HG03342 (cell line): ENCODE data around the gene APC2.
"Not testable (repeated sequence)": the region's sequence is repeated elsewhere in the genome, so short reads cannot be mapped to it uniquely, and the experiment has no call there.

ENCODE experiments used
- ATAC-seq: cut with Tn5 transposase; IDR thresholded peaks from one replicate; pipeline ENCODE4 v1.9.1; 2021; ENCODE audit warnings: mild to moderate bottlenecking, moderate library complexity; ENCODE audit not compliant: unreplicated experiment

APC2 gene

DNA sequence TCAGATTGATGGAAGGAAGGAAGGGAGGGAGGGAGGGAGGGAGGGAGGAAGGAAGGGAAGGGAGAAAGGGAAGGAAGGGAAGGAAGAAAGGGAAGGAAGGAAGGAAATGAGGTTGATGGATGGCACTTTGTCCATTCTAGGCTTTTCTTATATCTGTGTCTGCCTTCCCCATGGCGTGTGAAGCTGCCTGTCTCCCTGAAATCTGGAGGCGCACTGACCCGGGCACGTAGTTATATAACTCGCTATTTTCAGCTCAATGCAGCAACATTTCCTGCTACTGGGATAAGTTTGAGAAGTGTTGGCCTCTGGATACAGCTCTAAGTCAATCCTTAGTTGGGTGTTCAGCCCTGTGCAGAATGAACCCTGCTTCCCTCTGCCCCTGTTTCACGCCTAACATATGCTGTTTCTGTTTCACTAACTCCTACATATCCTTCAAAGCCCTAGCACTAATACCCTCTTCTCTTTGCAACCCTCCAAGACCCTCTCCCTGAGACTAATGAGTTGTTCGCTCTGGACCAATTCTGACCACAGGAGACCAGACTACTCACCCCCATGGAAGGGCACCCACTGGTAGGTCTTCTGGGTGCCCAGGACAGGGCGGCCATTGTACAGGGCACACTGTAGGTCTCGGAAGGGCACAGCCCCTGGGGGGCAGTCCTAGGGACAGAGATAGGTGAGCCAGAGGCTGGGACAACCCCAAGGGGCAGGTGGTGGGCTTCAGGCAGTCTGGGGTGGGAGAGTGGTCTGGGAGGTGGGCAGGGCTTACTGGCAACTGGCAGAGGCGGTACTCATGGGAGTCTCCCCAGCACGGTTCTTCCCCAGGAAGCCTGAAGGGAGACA is 59.9 kb downstream of the APC2 start:
- ATAC-seq = no peak

DNA sequence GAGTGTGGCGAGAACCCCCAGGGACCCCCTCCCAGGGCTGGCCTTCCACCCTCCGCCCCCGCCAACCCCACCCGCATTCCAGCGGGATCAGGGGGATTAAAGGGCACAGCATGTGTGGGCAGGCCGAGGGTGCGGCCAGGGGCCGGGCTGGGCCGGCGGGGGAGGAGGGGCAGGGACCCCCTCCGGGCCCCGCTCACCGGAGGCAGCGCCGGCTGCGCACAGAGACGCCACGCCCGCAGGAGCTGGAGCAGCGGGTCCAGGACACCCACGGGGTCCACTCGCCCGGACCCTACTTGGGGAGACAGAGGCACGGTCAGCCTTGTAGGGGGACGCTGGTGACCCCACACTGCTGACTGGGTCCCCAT is 60.5 kb downstream of the APC2 start:
- ATAC-seq = no peak

DNA sequence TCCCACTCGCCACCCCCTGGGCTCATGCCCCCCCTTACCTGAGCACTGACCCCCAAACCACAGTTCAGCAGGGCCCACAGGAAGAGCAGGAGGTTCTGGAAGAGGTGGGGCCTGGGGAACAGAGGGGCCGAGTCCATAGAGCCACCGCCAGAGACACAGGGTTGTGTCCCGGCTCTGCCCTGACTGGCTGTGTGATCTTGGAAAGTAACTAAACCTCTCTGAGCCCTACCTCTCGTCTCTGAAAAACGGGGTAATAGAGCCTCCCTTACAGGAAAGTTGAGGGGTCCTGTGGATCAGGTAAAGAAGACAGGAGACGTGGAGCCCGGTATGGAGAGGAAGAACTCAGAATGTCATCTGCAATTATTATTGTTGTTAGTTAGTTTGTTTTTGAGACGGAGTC is 60.9 kb downstream of the APC2 start:
- ATAC-seq = no peak

DNA sequence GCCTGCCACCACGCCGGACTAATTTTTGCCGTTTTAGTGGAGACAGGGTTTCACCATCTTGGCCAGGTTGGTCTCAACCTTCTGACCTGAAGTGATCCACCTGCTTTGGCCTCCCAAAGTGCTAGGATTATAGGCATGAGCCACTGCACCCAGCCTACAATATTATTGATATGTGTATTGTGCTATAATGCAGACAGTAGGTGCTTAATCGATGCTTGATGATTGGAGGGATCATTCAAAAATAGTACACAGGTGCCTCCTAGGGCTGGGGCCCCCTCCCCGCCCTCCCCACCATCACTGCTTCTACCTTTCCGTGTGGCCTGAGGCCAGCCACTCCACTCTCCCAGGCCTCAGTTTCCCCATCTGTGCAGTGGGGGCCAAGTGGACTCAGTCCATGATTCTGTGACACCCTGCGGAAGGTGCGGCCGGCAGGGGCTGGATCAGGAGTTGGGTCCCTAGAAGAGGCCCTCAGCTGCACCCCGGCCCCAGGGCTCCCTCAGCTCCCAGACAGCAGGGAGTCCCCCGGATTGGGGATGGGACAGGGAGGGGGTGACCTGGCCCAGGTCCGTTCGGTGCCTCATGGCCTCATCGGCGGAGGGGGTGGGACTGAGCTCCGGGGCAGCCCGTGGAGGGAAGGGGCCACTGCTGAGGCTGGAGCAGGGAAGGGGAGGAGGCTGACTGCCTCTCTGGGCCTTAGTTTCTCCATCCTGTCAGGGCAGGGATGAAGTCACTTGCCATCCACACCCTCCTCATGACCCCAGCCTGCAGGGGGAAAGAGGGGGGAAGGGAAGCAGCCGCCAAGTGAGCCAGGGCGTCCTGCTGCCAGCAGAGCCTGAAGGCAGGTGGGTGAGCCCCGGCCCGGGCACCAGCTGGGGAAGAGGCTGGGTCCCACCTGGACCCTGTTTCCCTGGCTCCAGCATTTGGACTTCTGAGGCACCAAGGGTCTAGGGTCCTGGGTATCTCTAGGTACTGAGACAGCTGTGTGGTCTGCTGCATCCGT is 61.7 kb downstream of the APC2 start:
- no peak for ATAC-seq

DNA sequence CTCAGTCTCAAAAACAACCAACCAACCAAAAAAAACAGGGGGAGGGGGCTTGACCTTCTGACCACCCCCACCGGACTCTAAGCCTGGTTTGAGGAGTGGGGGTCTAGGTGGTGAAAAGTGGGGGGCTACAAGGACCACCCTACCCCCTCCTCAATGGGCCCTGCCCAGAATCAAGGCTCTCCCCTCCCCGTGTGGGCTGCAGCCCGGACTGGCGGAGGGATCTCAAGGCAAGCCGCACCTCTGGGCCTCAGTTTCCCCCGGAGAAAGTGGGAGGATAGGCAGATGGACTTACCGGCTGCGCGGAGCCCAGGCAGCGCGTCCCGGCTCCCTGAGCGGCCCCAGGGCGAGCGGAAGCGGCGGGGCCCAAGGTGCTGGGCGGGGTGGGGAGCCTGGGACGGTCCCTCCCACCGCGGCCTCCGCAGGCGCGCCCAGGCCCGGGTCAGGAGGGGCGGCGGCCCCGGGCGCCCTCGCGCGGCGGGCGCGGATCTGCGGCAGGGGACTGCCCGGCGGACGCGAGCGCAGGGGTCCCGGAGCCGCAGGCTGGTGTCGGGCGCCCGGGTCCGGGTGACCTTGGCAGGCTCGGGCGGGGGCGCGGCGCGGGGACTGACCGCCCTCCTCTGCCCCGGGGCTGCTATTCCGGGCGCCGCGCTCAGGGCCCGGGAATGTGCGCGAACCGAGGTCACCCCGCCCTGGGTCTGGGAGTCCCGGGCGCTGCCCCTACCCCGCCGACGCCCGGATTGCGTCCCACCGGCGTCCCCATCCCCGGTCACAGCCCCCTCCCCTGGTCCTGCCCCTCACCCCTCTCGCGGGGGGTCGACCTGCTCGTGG is 63.0 kb downstream of the APC2 start, which contains the start of gene ADAMTSL5:
TSS of gene ADAMTSL5 (minus strand) at position 349 of the 828 bp plus-strand sequence. CDS start 2,076 bp downstream, outside the sequence.
- no peak for ATAC-seq

DNA sequence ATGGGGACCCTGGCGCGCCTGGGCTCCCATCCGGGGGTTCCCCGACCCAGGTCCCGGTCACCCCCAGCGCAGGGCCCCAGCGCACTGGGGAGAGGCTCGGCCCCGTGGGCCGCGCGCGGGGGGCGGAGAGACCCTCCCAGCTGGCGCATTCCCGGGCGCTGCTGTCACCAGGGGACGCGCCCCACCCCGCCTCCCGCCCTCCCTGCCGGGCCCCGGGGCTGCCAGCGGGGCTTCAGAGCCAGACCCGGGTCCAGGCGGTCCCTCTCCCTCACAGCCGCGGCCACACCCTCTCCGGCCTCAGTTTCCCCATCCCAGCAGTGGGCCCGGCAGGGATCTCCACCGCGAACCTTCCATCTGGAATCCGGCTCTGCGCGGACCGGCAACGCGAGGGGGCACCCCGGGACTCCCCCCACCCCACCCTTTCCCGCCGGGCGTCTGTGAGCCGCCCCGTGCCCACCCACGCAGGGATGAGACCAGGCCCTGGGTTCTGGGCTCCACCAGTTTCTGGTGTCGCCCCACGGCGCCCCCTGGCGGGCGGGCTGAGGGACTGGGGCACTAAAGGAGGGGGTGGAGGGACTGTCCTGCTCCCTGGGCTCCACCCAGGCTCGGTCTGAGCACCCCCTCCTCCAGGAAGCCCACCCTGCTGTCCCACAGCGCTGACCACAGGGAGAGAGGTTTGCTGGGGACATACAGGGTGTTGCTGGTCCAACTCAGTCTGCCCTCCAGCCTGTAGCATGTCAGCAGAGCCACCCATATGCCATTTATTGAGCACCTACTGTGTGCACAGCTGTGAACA is 63.8 kb downstream of the APC2 start:
- ATAC-seq = no peak

DNA sequence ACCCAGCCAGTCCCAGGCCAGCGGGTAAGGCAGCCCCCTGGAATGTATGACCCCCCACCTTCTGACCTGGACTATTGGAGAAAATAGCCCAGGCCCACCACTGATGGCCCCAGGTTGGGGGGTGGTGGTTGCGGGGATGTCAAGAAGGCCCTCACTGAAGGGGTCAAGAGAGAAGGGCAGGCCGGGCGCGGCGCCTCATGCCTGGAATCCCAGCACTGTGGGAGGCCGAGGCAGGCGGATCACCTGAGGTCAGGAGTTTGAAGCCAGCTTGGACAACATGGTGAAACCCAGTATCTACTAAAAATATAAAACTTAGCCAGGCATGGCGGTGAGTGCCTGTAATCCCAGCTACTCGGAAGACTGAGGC is 64.4 kb downstream of the APC2 start:
- no peak for ATAC-seq

DNA sequence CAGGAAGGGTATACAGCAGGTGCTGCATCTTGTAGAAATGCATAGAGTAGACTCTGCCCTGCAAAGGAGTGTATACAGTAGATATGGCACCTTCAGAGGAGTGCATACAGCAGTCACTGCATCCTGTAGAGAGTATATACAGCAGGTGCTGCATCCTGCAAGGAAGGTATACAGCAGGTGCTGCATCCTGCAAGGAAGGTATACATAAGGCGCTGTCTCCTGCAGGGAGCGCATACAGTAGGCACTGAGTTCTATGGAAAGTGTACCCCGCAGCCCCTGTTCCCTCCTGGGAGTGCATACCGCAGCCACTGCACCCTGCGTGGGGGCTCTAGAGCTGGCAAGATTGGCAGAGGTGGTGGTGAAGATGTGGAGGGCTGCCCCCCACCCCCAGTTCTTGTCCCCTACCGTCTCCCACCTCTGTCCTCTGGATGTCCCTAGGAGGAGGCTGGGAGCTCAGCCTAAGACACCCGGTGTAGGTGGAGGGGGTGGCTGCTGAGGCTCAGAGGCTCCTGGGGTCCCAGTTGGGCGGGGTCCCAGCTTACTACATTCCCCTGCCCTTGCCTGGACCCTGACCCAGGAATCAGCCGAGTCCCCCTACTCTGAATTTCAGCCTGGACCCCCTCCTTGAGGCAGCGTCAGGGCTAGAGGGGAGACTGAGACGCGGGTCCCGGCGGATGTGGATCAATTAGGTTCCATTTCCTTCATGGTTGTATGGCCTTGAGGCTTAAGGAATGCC is 65.2 kb downstream of the APC2 start:
- ATAC-seq = no peak

DNA sequence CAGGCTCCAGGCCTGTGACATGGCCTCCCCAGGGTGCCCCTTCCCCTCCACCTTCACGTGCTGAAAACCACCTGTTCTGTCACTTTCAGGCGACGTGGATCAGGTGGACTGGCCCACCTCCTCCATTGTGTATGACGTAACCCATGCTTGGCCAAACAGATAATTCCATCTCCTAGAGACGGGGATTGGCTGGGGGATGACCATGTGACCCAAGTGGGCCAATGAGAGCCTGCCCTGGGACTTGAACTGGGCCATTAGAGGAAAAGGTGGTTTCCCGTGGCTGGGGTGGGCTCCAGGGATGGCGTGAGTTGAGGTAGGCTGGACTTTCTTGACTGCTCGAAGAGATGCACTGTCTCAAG is 66.5 kb downstream of the APC2 start:
- no peak for ATAC-seq

DNA sequence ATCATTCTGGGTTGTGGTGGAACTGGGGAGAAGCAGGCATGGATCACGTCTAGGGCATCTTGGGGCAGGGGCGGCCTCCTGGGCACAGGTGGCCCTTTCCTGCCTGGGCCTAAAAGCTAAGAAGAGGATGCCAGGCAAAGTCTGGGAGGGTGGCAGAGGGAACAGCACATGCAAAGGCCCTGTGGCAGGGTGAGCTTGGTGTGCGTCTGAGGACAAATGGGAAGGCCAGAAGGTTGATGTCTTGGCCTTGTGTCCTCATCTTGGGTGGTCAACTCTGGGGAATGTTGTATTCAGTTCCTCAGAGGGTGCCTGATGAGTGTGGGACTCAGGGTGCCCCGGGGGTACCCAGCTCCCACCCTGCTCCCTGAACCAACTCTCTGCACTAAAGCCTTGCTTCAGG is 68.5 kb downstream of the APC2 start:
- no peak for ATAC-seq

DNA sequence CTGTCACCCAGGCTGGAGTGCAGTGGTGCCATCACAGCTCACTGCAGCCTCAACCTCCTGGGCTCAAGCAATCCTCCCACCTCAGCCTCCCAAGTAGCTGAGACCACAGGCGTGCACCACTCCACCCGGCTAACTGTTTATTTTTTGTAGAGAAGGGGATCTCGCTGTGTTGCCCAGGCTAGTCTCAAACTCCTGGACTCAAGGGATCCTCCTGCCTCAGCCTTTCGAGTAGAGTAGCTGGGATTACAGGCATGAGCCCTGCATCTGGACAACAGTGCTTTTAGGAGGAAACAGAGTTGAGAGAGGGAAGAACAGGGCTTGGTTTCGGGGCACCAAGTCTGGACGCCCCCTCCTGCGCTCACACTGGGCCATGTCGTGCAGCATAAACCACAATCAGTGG is 69.9 kb downstream of the APC2 start:
- not testable (repeated sequence) for ATAC-seq

DNA sequence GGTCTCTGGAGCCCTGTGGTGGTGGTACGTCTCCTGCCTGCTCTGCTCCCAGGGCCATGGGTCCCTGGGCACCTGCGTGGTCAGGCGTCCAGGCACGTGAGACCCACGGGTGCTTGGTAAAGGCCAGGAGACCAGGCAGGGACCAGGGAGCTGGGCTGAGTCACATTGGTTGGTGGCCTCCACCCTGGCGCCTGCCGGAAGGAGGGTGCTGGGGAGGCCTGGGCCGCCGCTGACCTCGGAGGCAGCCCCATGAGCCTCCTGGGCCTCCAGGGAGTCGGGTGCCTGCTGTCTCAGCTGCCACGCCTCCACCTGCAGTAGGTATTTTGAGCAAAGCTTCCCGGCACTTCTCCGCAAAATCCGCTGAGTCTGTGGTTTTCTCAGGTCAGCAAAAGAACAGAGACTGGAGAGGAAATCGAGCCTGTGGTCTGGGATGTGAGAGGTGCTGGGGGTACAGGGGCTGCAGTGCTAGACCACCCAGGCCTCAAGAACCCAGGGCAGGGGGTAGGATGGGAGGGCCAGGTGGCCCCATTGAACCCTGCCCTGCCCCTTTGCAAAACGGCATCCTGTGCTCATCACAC is 70.4 kb downstream of the APC2 start:
- no peak for ATAC-seq

DNA sequence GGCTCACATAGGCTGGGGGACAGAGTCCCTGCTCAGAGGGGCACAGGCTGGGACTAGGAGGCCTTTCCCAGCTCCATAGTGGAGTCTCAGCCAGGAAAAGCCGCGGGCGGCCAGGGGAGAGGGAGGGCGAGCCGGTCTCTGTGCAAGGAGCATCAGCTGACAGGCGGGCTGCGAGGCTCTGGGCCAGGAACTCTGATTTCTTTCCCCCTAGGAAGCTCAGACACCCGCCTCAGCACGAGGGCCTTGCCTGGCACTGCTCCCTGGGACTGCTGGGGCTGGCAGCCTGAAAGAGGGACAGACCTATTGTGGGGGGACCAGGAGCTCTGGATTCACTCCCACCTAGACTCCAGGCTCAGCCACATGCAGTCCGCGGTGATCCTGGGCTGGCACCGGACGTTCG is 71.7 kb downstream of the APC2 start:
- no peak for ATAC-seq

DNA sequence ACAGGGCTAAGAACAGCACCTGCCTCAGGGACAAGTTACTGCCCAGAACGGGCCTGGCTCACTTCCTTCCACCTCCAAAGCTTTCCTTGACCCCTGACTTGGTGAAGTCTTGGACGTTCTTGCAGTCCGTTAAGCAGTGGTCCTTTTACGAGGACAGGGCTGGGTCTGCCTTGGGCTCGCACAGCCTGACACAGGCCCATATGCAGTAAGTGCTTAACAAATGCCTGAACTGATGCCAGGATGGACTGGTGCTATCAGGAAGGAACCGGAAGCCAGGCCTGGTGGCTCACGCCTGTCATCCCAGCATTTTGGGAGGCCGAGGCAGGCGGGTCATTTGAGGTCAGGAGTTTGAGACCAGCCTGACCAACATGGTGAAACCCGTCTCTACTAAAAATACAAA is 72.1 kb downstream of the APC2 start:
- no peak for ATAC-seq

DNA sequence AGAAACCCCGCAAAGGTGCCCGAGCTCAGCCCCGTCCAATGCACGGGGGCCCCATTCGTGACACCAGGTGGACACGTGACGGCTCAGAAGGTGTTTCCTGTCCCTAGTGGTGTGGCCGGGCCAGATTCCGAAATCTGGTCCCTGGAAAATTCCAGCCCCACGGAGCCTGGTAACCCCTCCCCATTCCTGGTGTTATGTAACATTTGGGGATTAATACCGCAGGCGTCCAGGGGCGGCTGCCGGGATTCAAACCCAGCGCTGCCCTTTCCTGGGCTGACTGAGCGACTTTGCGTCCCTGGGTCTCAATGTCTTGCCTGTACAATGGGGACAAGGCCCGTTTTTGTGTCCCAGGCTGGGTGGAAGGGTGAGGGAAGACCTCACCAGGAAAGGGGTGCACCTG is 72.9 kb downstream of the APC2 start:
- ATAC-seq = no peak
